ENCODE data around the gene CELF5.

DNA sequence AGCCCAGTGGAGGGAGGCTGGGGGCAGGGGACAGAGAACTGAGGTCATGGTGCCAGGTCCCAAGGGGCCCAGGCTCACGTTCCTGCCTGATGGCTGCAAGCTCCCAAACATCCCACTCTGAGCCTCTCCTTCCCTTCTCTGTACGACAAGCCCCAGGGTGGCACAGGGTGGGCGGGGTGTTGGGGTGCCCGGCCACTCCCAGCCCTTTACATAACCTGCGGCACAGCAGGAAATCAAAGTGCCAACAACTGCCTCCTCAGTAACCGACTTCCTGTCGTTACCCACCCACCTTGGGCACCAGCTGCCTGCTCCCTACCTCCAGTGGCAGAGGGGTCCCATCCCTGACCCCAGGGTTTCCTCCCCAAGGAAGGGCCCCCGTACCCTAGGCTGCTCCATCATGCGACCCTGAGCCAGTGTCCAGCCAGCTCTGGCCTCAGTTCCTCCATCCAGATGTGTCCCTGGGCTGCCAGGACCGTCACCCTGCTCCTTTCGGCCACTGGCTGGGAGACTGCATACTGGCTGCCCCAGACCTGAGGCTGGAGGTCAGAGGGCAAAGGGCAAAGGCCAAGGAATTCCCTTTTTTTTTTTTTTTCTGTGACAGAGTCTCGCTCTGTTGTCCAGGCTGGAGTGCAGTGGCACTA lies 114.2 kb downstream of the CELF5 start:
- TF ChIP-seq, protein P1, sequence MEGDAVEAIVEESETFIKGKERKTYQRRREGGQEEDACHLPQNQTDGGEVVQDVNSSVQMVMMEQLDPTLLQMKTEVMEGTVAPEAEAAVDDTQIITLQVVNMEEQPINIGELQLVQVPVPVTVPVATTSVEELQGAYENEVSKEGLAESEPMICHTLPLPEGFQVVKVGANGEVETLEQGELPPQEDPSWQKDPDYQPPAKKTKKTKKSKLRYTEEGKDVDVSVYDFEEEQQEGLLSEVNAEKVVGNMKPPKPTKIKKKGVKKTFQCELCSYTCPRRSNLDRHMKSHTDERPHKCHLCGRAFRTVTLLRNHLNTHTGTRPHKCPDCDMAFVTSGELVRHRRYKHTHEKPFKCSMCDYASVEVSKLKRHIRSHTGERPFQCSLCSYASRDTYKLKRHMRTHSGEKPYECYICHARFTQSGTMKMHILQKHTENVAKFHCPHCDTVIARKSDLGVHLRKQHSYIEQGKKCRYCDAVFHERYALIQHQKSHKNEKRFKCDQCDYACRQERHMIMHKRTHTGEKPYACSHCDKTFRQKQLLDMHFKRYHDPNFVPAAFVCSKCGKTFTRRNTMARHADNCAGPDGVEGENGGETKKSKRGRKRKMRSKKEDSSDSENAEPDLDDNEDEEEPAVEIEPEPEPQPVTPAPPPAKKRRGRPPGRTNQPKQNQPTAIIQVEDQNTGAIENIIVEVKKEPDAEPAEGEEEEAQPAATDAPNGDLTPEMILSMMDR (conservative IDR thresholded peaks at IDR 0.05; ENCODE audit: low read length) = no peak
- TF ChIP-seq EZH2phosphoT487 (IDR thresholded peaks at IDR 0.05; ENCODE audit: borderline replicate concordance, low read depth, low read length) = no peak

Data from OCI-LY7 (cell line).